ENCODE results near the gene UCN. TPM values are rescaled to one million over a fixed set of nuclear protein-coding genes. Genes with fewer than 3 reads are reported as not detected.
A peak's percentile ranks its signal among the peaks of the same experiment; 100 is the strongest.

UCN gene
- total and polyA plus RNA-seq, 2 donors (not counting 3 experiments of a cell fraction or from before 2014, with no cell fraction given), result 0.75 to 1.2 TPM

- no peaks in the 10 kb centered on the region for H3K27me3 ChIP-seq (ENCODE audit: control insufficient read depth in 2 of 2, insufficient read depth in 2 of 2, low read length in 2 of 2)
- H3K4me1 ChIP-seq (ENCODE audit: control insufficient read depth, extremely low read depth, insufficient read depth, low read length), result peaks cover 6% of the 10 kb centered on the region
- H3K9me1 ChIP-seq (replicated peaks; ENCODE audit: control insufficient read depth, extremely low read depth, insufficient read depth, low read length), result no peaks in the 10 kb centered on the region
- H3K36me3 ChIP-seq (ENCODE audit: control insufficient read depth in 2 of 2, extremely low read depth in 1 of 2, insufficient read depth in 2 of 2, low read length in 2 of 2), result no peaks in the 10 kb centered on the region
- intact Hi-C loops (cut with micrococcal nuclease), result loop anchor here (10.0 kb wide), 1 partner anchor 317 kb away; no protein-coding TSS in a partner anchor
- TF ChIP-seq FOS (IDR thresholded peaks at IDR 0.05; ENCODE audit: borderline replicate concordance, insufficient read depth, low read length) (no peak), EZH2 (IDR thresholded peaks at IDR 0.05; ENCODE audit: borderline replicate concordance, low read depth, low read length, severe bottlenecking) (no peak), JUN (IDR thresholded peaks at IDR 0.05; ENCODE audit: borderline replicate concordance, insufficient read depth, insufficient read length, low read depth) (no peak), POLR2A (IDR thresholded peaks at IDR 0.05; ENCODE audit: low read depth, low read length) (no peak), MYC (IDR thresholded peaks at IDR 0.05; ENCODE audit: low read depth, low read length) (no peak), GATA2 (IDR thresholded peaks at IDR 0.05; ENCODE audit: insufficient read depth, insufficient read length, low read depth, low read length) (no peak), CTCF (IDR thresholded peaks at IDR 0.05; ENCODE audit: extremely low read depth in 1 of 2, insufficient read depth in 1 of 2, low read depth in 1 of 2, low read length in 2 of 2) (no peak), POLR2AphosphoS5 (IDR thresholded peaks at IDR 0.05; ENCODE audit: insufficient read depth, low read depth, low read length) (no peak)
- TF ChIP-seq, protein P1, sequence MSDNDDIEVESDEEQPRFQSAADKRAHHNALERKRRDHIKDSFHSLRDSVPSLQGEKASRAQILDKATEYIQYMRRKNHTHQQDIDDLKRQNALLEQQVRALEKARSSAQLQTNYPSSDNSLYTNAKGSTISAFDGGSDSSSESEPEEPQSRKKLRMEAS (IDR thresholded peaks at IDR 0.05; ENCODE audit: insufficient read depth, insufficient read length), result no peak
- no peak within 1 kb of the TSS for H3K4me2 ChIP-seq (ENCODE audit: insufficient read depth, low read length)
- H4K20me1 ChIP-seq (replicated peaks; ENCODE audit: control insufficient read depth, extremely low read depth, insufficient read depth, low read length), result no peaks in the 10 kb centered on the region
- no peak within 1 kb of the TSS for H3K4me3 ChIP-seq (replicated peaks in 1 of 3; ENCODE audit: insufficient read depth in 1 of 3, low read depth in 1 of 3, low read length in 3 of 3)
- no peaks in the 10 kb centered on the region for H3K9me3 ChIP-seq (replicated peaks; ENCODE audit: control insufficient read depth, insufficient read depth, low read length)
- no TSS peak for BruUV-seq (replicated peaks)
- dilution Hi-C loops (cut with MboI; ENCODE audit: extremely low pct_ligation_motif_present, low sequenced_read_pairs), result no loop called here
- H2AFZ ChIP-seq (ENCODE audit: low read depth, low read length), result peak within 1 kb of the TSS; percentile 9
- no peak within 1 kb of the TSS for H3K9ac ChIP-seq (replicated peaks; ENCODE audit: extremely low read depth, insufficient read depth, low read length)
- ChIA-PET POLR2A (no interaction called here), CTCF (interaction anchor here (1.3 to 9.1 kb wide), 10 partner anchors 9 to 197 kb away, joined by 3 to 143 read pairs (median 42); partner anchors contain the start of genes PREB and SLC30A3)
- H3K79me2 ChIP-seq (ENCODE audit: control insufficient read depth, insufficient read depth, low read length), result no peaks in the 10 kb centered on the region
- no peak within 1 kb of the TSS for H3K27ac ChIP-seq (ENCODE audit: insufficient read depth, low read depth, low read length)
- DNase-seq (ENCODE audit: low read depth, low spot score) (no peak), FAIRE-seq (no peak)
These were observed 26.2 kb downstream of the UCN start, which contains the start of gene TRIM54 for GRCh38 chr2:27281855-27282559. Gene TRIM54 (plus strand): TSS chr2:27282429. CDS start chr2:27282732, 303 bp downstream.

All from endothelial cell of umbilical vein (primary cell).